Lung microvascular endothelial cell (primary cell): ENCODE results near the gene USP3. TPM values are rescaled to one million over a fixed set of nuclear protein-coding genes. Genes with fewer than 3 reads are reported as not detected.
A peak's percentile ranks its signal among the peaks of the same experiment; 100 is the strongest.
"Not testable (repeated sequence)": the region's sequence is repeated elsewhere in the genome, so short reads cannot be mapped to it uniquely, and the experiment has no call there.

Experiments used
- DNase-seq, 2 donors: peaks; one replicate each; pipeline versions ENCODE4 v3.0.0 to v3.0.0-alpha.2; 2010; ENCODE audit warnings: low read depth in 2 of 2
- total RNA-seq: library from RNA; depleted of rRNA; stranded (reverse); fragments of >200 nt; gene quantifications from 2 replicates; pipeline ENCODE4 v1.2.1, GENCODE V29; 2014

The USP3 gene
- total RNA-seq, 1 donor from 2014 or later: 30.0 TPM

DNA sequence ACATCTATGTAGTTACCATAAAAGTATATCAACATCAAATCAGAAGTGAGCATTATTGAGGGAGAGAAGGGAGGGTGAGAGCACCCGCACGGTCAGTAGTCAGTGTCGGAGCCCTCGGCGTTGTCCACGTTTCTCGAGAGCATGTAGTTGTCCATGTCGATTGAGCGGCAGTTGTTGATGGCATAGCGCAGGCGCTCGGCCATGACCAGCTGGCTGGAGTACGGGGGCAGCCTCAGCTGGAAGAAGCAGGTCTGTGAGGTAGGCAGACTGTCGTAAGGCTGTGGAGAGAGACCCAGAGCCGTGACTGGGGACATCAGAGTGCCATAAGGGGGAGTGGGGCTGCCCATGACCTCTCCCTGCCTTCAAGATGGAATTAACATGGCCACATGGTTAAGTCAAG, 104.6 kb downstream of the USP3 start:
- no peak for DNase-seq

DNA sequence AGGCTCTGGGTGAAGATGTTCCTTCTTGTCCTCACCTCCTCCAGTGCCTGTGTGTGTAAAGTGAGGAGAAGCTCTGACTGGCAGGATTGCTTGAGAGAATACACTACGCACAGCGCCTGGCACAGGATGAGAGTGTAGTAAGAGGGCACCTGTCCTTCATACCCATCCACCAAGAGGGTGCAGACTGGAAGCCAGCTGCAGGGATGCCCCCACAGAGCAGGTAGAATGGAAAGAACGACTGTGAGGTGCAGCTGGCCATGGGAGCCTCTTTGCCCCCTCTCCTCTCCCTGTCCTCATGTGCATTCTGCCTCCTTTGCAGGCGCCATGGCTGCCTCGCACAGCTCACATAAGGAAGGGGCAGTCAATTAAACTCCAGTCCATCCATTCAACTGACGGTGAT, 105.1 kb downstream of the USP3 start:
- no peak for DNase-seq

GRCh38 chr15:63610209-63610841, 105.9 kb downstream of the USP3 start:
- peak; percentile 80 to 81 for DNase-seq

- no peak for DNase-seq
Observed at GRCh38 chr15:63611177-63611576, 106.8 kb downstream of the USP3 start.

DNA sequence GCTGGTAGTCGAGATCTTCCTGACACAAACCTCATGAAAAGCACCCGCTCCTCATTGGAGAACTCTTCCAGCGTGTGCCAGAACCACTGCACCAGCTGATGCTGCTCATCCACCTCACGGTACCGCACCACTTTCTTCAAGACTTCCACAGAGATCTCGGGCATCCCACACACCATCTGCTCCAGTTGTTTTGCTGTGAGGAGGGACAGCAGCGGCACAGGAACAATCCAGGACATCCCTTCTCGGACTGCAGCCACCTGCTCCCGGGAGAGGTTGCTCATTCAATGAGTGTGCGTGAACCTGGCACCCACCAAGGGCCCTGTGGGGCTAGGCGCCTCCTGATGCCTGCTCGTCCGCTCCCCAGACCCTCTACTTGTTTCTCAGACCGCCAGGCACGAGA, 107.9 kb downstream of the USP3 start:
- DNase-seq: no peak

DNA sequence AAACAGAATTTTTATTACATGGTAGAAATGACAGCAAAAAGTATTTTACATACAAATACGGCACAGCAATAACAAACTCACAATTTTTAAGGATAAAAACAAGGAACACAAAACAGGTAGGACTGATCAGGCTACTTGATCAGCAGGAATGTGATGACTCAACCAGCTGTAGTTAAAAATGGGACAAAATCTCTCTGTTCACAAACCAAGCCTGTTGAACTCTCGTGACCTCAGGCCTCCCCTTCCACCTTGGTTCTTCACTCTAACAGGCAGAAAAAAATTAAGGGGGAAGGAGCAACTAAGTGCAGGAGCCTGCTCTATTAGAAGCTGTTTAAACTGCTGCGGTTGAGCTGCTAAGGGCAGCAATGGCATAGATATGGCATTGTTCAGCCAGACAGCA, 111.5 kb downstream of the USP3 start:
- DNase-seq: no peak

GRCh38 chr15:63617147-63617546, 112.8 kb downstream of the USP3 start:
- DNase-seq: not testable (repeated sequence)

DNA sequence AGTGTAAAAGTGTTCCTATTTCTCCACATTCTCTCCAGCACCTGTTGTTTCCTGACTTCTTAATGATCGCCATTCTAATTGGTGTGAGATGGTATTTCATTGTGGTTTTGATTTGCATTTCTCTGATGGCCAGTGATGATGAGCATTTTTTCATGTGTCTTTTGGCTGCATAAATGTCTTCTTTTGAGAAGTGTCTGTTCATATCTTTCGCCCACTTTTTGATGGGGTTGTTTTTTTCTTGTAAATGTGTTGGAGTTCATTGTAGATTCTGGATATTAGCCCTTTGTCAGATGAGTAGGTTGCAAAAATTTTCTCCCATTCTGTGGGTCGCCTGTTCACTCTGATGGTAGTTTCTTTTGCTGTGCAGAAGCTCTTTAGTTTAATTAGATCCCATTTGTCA, 113.2 kb downstream of the USP3 start:
- not testable (repeated sequence) for DNase-seq

DNA sequence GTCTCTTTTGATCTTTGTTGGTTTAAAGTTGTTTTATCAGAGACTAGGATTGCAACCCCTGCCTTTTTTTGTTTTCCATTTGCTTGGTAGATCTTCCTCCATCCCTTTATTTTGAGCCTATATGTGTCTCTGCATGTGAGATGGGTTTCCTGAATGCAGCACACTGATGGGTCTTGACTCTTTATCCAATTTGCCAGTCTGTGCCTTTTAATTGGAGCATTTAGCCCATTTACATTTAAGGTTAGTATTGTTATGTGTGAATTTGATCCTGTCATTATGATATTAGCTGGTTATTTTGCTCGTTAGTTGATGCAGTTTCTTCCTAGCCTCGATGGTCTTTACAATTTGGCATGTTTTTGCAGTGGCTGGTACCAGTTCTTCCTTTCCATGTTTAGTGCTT, 116.4 kb downstream of the USP3 start:
- not testable (repeated sequence) for DNase-seq

DNA sequence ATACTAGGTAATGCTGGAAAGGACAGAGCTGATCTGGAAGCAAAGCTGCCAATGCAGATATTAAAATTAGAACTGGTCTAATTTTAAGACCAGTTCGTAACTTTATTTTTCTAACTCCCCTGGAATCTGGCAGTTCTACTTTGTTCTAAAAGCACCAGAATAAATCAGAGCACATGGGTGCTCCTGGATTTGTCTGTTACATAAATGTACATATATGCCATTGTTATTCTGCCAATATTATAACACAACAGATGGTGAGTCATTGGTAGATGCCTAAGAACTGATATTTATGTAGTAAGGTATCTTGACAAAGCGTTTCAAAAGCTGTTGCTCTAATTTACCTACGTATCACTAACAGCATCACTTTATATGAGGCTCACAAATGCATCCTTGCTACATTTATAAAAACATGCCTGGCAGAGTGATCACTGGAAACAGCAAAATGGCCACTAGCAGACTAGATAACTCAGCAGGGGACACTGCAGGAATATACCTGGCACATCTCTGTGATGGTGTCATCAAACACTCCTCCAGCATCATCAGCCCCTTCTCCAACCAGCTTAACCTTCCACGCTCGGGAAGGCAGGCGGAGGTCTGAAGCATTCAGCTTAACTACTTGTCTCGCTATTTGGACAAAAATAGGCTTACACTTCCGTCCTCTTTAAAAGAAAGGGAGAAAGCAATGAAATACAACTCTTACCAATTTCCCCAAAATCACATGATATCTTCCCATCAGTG, 119.0 kb downstream of the USP3 start:
- DNase-seq: no peak

DNA sequence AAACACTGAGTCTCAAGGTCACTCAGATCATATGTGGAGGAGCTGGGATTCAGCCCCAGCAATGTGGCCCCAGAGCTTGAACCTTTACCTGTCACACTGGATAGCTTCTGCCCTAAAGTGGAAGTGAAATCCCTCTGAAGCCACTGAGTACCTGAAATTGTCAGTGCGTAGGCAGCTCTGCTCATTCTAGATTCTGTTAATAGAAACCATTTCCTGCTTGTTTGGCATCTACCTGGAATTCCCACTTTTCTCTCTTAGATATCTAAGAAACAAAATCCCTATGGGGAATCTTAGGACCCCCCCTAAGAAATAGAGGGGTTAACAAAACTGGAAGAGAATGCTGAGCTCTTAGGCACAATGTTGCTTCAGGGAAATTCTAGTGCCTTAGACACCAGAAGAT, 122.6 kb downstream of the USP3 start:
- no peak for DNase-seq

DNA sequence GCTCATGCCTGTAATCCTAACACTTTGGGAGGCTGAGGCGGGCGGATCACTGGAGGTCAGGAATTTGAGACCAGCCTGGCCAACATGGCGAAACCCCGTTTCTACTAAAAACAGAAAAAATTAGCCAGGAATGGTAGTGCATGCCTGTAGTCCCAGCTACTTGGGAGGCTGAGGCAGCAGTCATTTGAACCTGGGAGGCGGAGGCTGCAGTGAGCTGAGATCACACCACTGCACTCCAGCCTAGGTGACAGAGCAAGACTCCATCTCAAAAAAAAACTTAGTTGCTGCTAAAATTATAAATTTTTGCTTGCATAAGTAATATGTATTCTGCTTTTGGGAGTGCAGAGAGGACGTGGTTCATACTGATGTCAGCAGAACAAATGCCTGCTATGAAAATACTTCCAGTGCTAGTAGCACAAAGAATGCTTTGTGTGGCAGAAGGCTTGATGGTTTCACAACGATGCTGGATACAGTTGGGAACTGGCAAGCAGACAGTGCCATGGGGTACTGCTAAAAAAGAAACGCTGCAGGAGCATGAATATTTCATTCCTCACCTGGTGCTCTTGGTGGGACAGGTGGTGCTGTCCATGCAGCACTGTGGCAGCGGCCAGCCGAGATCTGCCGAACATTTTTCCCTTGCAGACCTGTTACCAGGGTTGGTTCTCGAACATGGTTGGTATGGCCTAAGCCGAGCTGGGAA, 123.9 kb downstream of the USP3 start:
- DNase-seq: no peak

DNA sequence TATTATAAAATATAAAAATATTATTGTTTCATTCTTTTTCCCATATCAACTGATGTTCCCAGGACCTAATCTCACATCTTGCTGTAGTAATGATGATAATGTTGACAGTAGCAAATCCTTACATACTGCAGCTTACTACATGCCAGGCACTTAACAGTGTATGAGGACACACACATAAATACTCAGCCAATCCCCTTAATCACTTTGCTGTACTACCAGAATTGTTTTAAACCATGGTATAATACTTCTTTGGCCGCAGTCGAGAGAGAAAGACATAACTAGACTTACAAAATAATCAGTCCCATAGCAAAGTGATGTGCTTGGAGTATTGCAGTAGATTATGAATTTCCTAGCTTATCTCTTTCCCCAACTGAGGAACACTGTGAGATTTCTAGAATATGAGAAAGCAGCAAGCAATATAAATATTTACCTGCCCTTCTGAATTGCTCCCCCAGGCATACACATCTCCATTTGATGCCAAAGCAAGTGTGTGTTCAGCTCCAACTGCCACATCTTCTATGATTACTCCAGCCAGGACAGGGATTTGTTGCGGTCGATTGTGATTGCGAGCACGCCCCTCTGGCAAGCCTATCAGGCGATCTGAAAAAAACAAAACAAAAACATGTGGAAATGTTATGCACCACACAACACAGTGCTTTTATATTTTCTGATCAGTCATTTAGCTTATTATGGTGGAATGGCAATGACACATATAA, 125.8 kb downstream of the USP3 start:
- DNase-seq: no peak

GRCh38 chr15:63633312-63633711, 128.9 kb downstream of the USP3 start:
- peak in 1 of 2 donors; percentile 51 for DNase-seq

- DNase-seq: no peak
Observed at GRCh38 chr15:63634154-63634553, 129.8 kb downstream of the USP3 start.

- no peak for DNase-seq
Observed at GRCh38 chr15:63636518-63637061, 132.2 kb downstream of the USP3 start.

GRCh38 chr15:63638839-63639238, 134.4 kb downstream of the USP3 start:
- DNase-seq: no peak

DNA sequence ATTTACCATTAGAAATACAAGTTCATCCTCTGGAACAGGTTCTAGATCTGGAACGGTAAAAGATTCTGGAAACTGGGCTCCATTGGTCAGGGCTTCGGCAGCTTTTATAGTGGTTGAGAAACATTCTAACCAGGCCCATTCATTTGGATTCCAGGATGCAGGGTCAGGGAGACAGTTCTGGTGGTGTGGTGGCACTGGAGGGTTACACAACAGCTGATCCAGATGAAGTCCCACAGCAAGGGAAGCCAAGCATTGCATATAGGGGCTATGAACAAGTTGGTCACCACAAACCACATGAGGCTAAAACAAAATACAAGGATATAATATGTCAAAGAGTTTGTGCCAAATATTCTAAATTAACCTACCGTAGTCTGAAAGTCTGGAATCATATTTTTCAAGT, 135.8 kb downstream of the USP3 start:
- DNase-seq: no peak
